GM23338 (cell line): ENCODE measurements around the gene CCDC127. TPM values are rescaled to one million over a fixed set of nuclear protein-coding genes. Genes with fewer than 3 reads are reported as not detected.
A peak's percentile ranks its signal among the peaks of the same experiment; 100 is the strongest.

Source experiments
- ATAC-seq: fragments of 200-7000 bp; cut with Tn5 transposase; 3 replicates; pipeline ENCODE4 v1.9.1; 2020
- DNase-seq: peaks from one replicate; pipeline ENCODE4 v3.0.0-alpha.2; 2015; ENCODE audit warnings: low spot score
- H2AFZ ChIP-seq: fragments of 200-600 bp; sonication (generic); 2 replicates; pipeline ENCODE4 v1.8.0; 2016; ENCODE audit warnings: antibody characterized with exemption, mild to moderate bottlenecking, moderate library complexity
- H3F3A ChIP-seq: fragments of 200-600 bp; sonication (generic); replicated peaks from 2 replicates; pipeline ENCODE4 v1.8.0; 2017; ENCODE audit warnings: antibody characterized with exemption, mixed run types, low read depth
- H3K27ac ChIP-seq: fragments of 200-600 bp; sonication (generic); 2 replicates; pipeline ENCODE4 v1.6.1; 2016; ENCODE audit warnings: low read depth
- H3K27me3 ChIP-seq: fragments of 200-600 bp; sonication (generic); 2 replicates; pipeline ENCODE4 v1.8.0; 2016; ENCODE audit warnings: mild to moderate bottlenecking, mixed run types, moderate library complexity; ENCODE audit not compliant: insufficient read depth
- H3K36me3 ChIP-seq: fragments of 200-600 bp; sonication (generic); 2 replicates; pipeline ENCODE4 v1.8.0; 2016; ENCODE audit warnings: mild to moderate bottlenecking; ENCODE audit not compliant: insufficient read depth
- H3K4me1 ChIP-seq: fragments of 200-600 bp; sonication (generic); 2 replicates; pipeline ENCODE4 v1.8.0; 2016; ENCODE audit warnings: mild to moderate bottlenecking, moderate library complexity; ENCODE audit not compliant: insufficient read depth
- H3K4me2 ChIP-seq: fragments of 200-600 bp; sonication (generic); 2 replicates; pipeline ENCODE4 v1.7.1; 2017; ENCODE audit warnings: mixed run types
- H3K4me3 ChIP-seq: fragments of 200-600 bp; sonication (generic); 2 replicates; pipeline ENCODE4 v1.6.1; 2016; ENCODE audit warnings: mixed run types
- H3K79me2 ChIP-seq: fragments of 200-600 bp; sonication (generic); replicated peaks from 2 replicates; pipeline ENCODE4 v1.8.0; 2017; ENCODE audit warnings: mild to moderate bottlenecking; ENCODE audit not compliant: insufficient read depth
- H3K9me2 ChIP-seq: fragments of 200-600 bp; sonication (generic); 2 replicates; pipeline ENCODE4 v1.8.0; 2017; ENCODE audit not compliant: insufficient read depth
- H4K20me1 ChIP-seq: fragments of 200-600 bp; sonication (generic); replicated peaks from 2 replicates; pipeline ENCODE4 v1.8.0; 2017; ENCODE audit warnings: mild to moderate bottlenecking; ENCODE audit not compliant: insufficient read depth
- H3K27ac Mint-ChIP-seq: 2 replicates; pipeline ENCODE4 v1.8.0; 2020; ENCODE audit warnings: inconsistent platforms, mild to moderate bottlenecking, moderate library complexity, mixed read lengths
- H3K27me3 Mint-ChIP-seq: 3 replicates; pipeline ENCODE4 v1.8.0; 2022; ENCODE audit warnings: low read depth, mild to moderate bottlenecking, moderate library complexity, mixed read lengths, inconsistent platforms; ENCODE audit not compliant: insufficient read depth, poor library complexity
- H3K36me3 Mint-ChIP-seq: 3 replicates; pipeline ENCODE4 v1.8.0; 2021; ENCODE audit warnings: low read depth, mild to moderate bottlenecking, inconsistent platforms, moderate library complexity, mixed read lengths
- H3K4me1 Mint-ChIP-seq: 3 replicates; pipeline ENCODE4 v1.8.0; 2020; ENCODE audit warnings: mild to moderate bottlenecking, inconsistent platforms, mixed read lengths
- H3K4me3 Mint-ChIP-seq: 3 replicates; pipeline ENCODE4 v1.8.0; 2021; ENCODE audit warnings: moderate library complexity, mild to moderate bottlenecking, inconsistent platforms, mixed read lengths
- H3K9me3 Mint-ChIP-seq: 3 replicates; pipeline ENCODE4 v1.8.0; 2020; ENCODE audit warnings: moderate library complexity, mild to moderate bottlenecking, inconsistent platforms, mixed read lengths
- ETS1 ChIP-seq: IDR thresholded peaks from 2 replicates; pipeline ENCODE4 v1.6.1; 2016; ENCODE audit warnings: antibody characterized with exemption
- POLR2AphosphoS5 ChIP-seq: IDR thresholded peaks from 2 replicates; pipeline ENCODE4 v1.6.1; 2016; ENCODE audit warnings: antibody characterized with exemption, low read depth
- REST ChIP-seq: IDR thresholded peaks from one replicate; pipeline ENCODE4 v1.6.1; 2018; ENCODE audit warnings: antibody characterized with exemption; ENCODE audit not compliant: unreplicated experiment
- ZNF462 ChIP-seq: fragments of 250-450 bp; sonication (Bioruptor Pico); IDR thresholded peaks from 2 replicates; pipeline ENCODE4 v1.5.0; 2020; ENCODE audit warnings: mild to moderate bottlenecking, moderate library complexity
- polyA plus RNA-seq: library from polyadenylated mRNA; unstranded; fragments of >200 nt; fragmentation: Nextera tagmentation; extraction: Ambion mirVana; gene quantifications from 2 replicates; pipeline ENCODE4 v1.2.1, GENCODE V29; 2016
- total RNA-seq: library from RNA; depleted of rRNA; stranded (reverse); fragments of >200 nt; shearing (Covaris generic); gene quantifications from 2 replicates; pipeline ENCODE4 v1.2.3, GENCODE V29; 2014

Gene CCDC127
- total and polyA plus RNA-seq, 2 experiments from 2014 or later: 6.0 to 7.2 TPM

- TF ChIP-seq ZNF462: no peak
Measured at GRCh38 chr5:219991-220390, 2.0 kb upstream of the CCDC127 start (continued).

GRCh38 chr5:219460-219863 is 1.5 kb upstream of the CCDC127 start:
- Mint-ChIP-seq H3K36me3 (peaks cover 28% of the 10 kb centered on the region), H3K9me3 (no peaks in the 10 kb centered on the region; the same call in 2 of the 3 replicates), H3K27ac (no peak overlapping the region; the same call in 1 of the 2 replicates), H3K4me1 (peaks cover 30% of the 10 kb centered on the region), H3K27me3 (peaks cover 9% of the 10 kb centered on the region), H3K4me3 (peak overlapping the region; percentile 96)
- Histone ChIP-seq H3F3A (no peaks in the 10 kb centered on the region), H3K27me3 (no peaks in the 10 kb centered on the region), H3K27ac (no peak overlapping the region), H3K36me3 (0 out of 2 replicates have a peak, but pooled peaks cover 10% of the 10 kb centered on the region), H3K9me2 (no peaks in the 10 kb centered on the region), H3K4me1 (peaks cover 24% of the 10 kb centered on the region), H3K4me3 (peak overlapping the region; percentile 84), H3K79me2 (peaks cover 61% of the 10 kb centered on the region), H4K20me1 (peaks cover 32% of the 10 kb centered on the region), H2AFZ (no peak overlapping the region), H3K4me2 (peak overlapping the region; percentile 76)
- no peak for ATAC-seq
- DNase-seq: no peak
- no peak for TF ChIP-seq REST
- no peak for TF ChIP-seq ETS1
- TF ChIP-seq POLR2AphosphoS5: no peak
- no peak for TF ChIP-seq ZNF462
